HG03039 (cell line): ENCODE results near the gene JMJD7.

ENCODE experiments used
- ATAC-seq: cut with Tn5 transposase; IDR thresholded peaks from one replicate; pipeline ENCODE4 v1.9.1; 2021; ENCODE audit warnings: mild to moderate bottlenecking, moderate library complexity; ENCODE audit not compliant: unreplicated experiment

Gene JMJD7

DNA sequence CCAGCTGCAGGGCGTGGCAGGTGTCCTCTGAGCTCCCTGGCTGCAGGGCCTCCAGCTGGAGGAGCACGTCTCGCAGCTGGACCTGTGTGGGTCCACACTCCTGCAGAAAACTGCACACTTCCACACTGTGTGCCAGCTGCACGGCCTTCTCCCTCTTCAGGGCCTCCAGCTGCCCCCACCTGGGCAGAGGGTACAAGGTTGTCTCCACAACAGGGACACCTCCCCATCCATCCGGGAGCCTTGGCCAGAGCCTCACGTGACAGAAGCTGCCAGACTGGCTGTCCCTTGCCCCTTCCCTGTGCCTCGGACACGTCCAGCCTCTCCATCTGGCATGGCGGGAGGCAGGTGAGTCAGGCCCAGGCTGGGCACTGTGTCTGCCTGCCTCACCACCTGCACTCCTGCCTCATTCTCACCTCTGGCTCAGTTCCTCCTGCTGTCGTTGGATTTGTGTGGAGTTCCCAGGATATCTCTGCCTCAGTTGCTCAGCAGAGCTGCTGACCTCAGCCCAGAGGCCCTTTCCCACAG lies 51.5 kb downstream of the JMJD7 start:
- ATAC-seq, result no peak

- no peak for ATAC-seq
Measured at GRCh38 chr15:41880156-41880877, 52.4 kb downstream of the JMJD7 start.

DNA sequence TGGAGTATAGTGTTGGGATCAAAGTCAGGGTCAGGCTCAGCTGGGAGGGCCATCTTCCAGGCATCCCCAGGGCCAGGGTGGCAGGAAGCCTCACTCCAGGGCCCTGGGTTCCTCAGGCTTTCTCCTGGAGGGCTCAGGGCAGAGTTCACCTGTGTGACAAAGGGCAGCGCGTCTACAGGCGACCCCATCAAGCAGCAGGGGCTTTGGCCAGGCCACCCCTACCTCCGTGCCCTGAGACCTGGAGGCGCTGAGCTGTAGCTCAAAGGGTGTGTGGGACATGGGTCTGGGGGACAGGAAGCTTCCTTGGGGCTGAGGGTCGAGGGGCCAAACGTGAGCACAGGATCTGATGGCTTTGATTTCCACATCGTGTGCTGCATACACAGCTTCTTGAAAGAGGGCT lies 53.2 kb downstream of the JMJD7 start:
- ATAC-seq, result no peak

- no peak for ATAC-seq
Measured at GRCh38 chr15:41881550-41881919, 53.6 kb downstream of the JMJD7 start.

DNA sequence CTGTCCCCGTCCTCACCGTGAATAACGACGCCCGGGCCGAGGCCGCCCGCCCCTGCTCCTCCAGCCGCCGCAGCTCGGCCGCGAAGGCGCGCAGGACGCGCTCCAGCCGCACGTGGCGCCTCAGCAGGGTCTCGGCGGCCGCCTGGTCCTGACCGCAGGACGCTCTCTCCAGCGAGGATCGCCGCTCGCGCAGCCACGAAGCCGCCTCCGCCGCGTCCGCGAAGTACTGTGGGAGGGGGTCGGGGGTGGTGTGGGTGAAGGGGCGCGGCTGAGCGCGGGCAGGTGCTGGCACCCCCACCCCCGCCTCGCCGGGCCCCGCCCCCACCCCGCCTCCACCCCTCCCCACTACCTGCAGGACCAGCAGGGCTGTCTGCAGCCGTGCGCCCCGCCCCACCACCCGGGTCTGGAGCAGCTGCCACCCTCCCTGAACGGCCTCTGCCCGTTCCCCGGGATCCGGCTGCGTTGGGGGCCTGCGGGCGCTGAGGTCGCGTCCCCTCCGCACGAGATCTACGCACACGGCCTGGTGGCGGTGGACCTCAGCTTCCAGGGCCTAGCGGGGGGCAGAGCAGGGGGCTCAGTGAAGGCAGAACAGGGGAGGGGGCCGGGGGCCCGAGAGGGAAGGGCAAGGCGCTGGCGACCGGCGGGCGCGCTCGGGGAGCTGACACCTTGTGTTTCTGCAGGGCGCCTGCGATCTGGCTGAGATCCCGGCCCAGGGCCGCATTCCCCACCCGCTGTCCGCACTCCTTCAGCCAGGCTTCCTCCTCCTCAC lies 54.2 kb downstream of the JMJD7 start:
- no peak for ATAC-seq

GRCh38 chr15:41882689-41883483 lies 55.0 kb downstream of the JMJD7 start:
- no peak for ATAC-seq

- ATAC-seq, result no peak
Measured at GRCh38 chr15:41883484-41883825, 55.6 kb downstream of the JMJD7 start.

DNA sequence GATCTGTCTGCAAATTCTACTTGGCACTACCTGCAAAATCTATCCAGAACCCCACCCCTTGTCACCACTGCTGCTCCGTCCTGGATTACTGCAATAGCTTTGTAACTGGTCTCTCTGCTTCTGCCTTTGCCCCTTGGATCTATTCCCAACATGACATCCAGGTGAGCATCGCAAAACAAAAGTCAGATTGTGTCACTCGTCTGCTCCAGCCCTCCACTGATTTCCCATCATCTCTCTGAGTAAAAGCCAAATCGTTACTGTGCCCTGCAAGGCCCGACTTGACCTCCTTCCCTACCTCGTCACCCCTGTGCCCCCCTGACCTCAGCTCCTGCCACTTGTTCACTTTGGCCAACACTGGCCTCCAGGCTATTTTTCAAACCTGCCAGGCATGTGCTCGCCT lies 56.6 kb downstream of the JMJD7 start:
- ATAC-seq, result no peak

- no peak for ATAC-seq
Measured at GRCh38 chr15:41885321-41885720, 57.4 kb downstream of the JMJD7 start.

- no peak for ATAC-seq
Measured at GRCh38 chr15:41885841-41886240, 57.9 kb downstream of the JMJD7 start.

DNA sequence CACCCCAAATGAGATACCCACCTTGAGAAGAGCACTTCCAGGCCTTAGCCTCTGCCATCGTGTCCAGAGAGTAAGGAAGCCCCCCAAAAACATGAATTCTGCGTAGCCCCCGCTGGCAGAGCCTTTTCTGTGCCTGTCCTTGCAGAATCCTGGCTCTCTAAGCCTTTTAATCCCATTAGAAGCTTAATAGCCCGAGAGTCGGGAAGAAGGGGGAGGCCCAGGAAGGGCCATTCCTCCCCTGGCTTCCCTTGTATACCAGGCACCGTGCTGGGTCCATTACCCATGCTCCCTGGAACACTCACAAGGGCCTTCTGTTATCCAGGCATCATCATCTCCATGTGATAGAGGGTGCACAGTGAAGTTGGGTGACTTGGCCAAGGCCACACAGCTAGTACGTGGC lies 58.8 kb downstream of the JMJD7 start:
- ATAC-seq, result no peak

- ATAC-seq, result no peak
Measured at GRCh38 chr15:41887161-41887560, 59.3 kb downstream of the JMJD7 start.
